Epithelial cell of proximal tubule (primary cell): Measurements from ENCODE around the gene SLC33A1. TPM values are rescaled to one million over a fixed set of nuclear protein-coding genes. Genes with fewer than 3 reads are reported as not detected.
"Not testable (repeated sequence)": the region's sequence is repeated elsewhere in the genome, so short reads cannot be mapped to it uniquely, and the experiment has no call there.

Experiments
- DNase-seq: peaks from one replicate; pipeline ENCODE4 v3.0.0-alpha.2; 2011; ENCODE audit warnings: low read depth
- H3K4me3 ChIP-seq: 2 replicates; pipeline ENCODE4 v1.5.1; 2011; ENCODE audit warnings: low read depth, mild to moderate bottlenecking, low read length
- CTCF ChIP-seq: conservative IDR thresholded peaks from 2 replicates; pipeline ENCODE4 v1.5.1; 2012; ENCODE audit warnings: low read depth, mild to moderate bottlenecking, low read length
- total RNA-seq: library from RNA; depleted of rRNA; stranded (reverse); fragments of >200 nt; gene quantifications from 2 replicates; pipeline ENCODE4 v1.2.3, GENCODE V29; 2015

The SLC33A1 gene
- total RNA-seq, 1 donor from 2014 or later: 24.0 TPM

- no peak overlapping the region for H3K4me3 ChIP-seq
- no peak for TF ChIP-seq CTCF
- no peak for DNase-seq
Observed at GRCh38 chr3:155861476-155862183, 7.4 kb upstream of the SLC33A1 start.

- not testable (repeated sequence) for DNase-seq, H3K4me3 ChIP-seq
Observed at GRCh38 chr3:155860424-155860823, 6.2 kb upstream of the SLC33A1 start.

GRCh38 chr3:155859859-155860258, 5.6 kb upstream of the SLC33A1 start:
- peak; percentile 46 for TF ChIP-seq CTCF
- peak overlapping the region; percentile 28 for H3K4me3 ChIP-seq
- DNase-seq: no peak

GRCh38 chr3:155853214-155854140, 750 bp downstream of the SLC33A1 start:
- TF ChIP-seq CTCF: peak; percentile 14
- no peak for DNase-seq

GRCh38 chr3:155852341-155852740, 1.9 kb downstream of the SLC33A1 start:
- peak overlapping the region; percentile 97 for H3K4me3 ChIP-seq
- TF ChIP-seq CTCF: no peak
- DNase-seq: no peak

More at GRCh38 chr3:155853214-155854140, 750 bp downstream of the SLC33A1 start:
- peak overlapping the region; percentile 97 for H3K4me3 ChIP-seq

- H3K4me3 ChIP-seq, DNase-seq: not testable (repeated sequence)
Observed at GRCh38 chr3:155849404-155849803, 4.8 kb downstream of the SLC33A1 start.

- no peak for TF ChIP-seq CTCF
Observed at GRCh38 chr3:155847993-155848392, 6.2 kb downstream of the SLC33A1 start.

GRCh38 chr3:155846119-155846518, 8.1 kb downstream of the SLC33A1 start:
- DNase-seq: no peak
- no peak for TF ChIP-seq CTCF
- no peak overlapping the region for H3K4me3 ChIP-seq

More at GRCh38 chr3:155847993-155848392, 6.2 kb downstream of the SLC33A1 start:
- no peak overlapping the region for H3K4me3 ChIP-seq
- no peak for DNase-seq
